Measurements from ENCODE around the gene ZNF385D.

ZNF385D gene

GRCh38 chr3:21551019-21551418 is 200.0 kb downstream of the ZNF385D start:
- peak; percentile 9 for DNase-seq (ENCODE audit: low read depth)
- H3K4me3 ChIP-seq (ENCODE audit: low read depth, low read length) = no peak overlapping the region
- TF ChIP-seq, protein P1, sequence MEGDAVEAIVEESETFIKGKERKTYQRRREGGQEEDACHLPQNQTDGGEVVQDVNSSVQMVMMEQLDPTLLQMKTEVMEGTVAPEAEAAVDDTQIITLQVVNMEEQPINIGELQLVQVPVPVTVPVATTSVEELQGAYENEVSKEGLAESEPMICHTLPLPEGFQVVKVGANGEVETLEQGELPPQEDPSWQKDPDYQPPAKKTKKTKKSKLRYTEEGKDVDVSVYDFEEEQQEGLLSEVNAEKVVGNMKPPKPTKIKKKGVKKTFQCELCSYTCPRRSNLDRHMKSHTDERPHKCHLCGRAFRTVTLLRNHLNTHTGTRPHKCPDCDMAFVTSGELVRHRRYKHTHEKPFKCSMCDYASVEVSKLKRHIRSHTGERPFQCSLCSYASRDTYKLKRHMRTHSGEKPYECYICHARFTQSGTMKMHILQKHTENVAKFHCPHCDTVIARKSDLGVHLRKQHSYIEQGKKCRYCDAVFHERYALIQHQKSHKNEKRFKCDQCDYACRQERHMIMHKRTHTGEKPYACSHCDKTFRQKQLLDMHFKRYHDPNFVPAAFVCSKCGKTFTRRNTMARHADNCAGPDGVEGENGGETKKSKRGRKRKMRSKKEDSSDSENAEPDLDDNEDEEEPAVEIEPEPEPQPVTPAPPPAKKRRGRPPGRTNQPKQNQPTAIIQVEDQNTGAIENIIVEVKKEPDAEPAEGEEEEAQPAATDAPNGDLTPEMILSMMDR (conservative IDR thresholded peaks at IDR 0.05; ENCODE audit: low read depth, low read length) = no peak

DNA sequence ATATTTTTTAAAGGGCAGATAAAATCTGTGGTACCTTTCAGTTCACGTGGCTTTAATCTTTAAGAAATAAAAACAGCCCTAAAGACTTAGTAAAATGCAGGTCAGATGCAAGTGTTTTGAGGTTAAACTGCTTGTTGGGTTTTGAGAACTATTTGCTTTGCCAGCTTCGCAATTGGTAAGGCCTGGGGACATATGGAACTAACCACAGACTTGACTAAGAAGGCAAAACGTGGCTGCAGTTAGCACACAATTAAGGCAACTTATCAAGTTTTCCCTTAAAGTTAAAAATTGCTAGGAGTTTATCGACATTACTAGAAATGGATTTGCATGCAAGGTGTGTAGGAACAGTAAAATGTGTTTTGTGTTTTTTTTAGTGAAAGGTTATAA is 206.9 kb downstream of the ZNF385D start:
- DNase-seq (ENCODE audit: low read depth) = no peak
- H3K4me3 ChIP-seq (ENCODE audit: low read depth, low read length) = no peak overlapping the region
- TF ChIP-seq, protein P1 (conservative IDR thresholded peaks at IDR 0.05; ENCODE audit: low read depth, low read length) = no peak

DNA sequence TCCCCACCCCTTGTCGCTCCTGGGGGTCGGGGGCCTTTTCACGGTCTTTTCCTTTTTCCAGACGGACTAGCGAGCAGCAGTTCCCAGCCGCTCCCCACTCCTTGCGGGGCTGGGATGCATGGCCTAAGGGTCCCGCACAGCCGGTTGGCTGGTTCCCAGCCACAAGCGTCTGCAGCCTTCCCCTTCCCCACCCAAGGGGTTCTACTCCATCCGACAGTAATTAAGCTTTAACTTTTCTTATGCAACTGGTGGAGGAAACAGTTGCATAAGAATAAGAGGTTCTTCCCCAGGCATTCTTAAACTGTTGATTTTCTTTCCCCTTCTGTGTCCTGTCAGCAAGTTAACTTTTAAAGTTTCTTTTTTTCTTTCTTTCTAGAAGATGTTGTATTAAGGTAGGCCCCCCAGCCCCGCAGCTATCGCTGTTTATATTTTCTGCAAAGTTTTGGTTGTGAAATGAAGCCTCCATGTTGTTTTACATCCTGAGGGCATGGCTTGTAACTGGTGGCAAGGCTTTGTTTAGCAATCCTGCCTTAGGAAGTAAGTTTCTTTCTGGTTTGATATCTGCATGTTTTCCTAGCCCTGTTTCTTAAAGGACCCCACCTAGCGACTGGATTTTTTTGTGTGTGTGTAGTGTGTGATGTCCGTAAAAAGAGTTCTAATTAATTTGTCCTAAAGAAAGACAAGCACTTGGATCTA is 207.5 kb downstream of the ZNF385D start:
- TF ChIP-seq, protein P1 (conservative IDR thresholded peaks at IDR 0.05; ENCODE audit: low read depth, low read length) = no peak
- H3K4me3 ChIP-seq (ENCODE audit: low read depth, low read length) = no peak overlapping the region
- no peak for DNase-seq (ENCODE audit: low read depth)

DNA sequence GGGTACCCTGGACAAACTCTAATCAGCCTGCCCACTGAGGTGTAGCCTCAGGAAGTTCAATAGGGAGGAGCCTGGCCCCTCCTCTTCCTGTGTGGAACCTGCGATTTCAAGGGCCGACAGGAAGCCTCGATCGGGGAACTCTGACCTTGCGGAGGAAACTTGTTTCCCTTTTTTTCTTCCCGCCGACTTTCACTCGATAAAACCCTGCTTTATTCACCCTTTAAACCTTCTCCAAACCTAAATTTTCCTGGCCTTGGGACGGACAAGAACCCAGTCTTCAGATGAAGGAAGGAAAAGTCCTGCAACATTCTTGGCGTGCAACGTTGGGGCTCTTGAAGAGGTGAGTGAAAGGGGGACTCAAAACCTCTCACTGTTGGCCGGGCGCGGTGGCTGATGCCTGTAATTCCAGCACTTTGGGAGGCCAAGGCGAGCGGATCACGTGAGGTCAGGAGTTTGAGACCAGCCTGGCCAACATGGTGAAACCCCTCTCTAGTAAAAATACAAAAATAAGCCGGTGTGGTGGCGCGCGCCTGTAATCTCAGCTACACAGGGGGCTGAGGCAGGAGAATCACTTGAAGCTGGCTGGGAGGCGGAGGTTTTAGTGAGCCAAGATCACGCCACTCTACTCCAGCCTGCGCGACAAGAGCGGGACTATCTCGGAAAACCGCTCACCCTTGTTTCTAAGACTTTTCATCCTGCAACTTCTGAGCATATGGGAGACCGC is 208.2 kb downstream of the ZNF385D start:
- no peak for DNase-seq (ENCODE audit: low read depth)
- TF ChIP-seq, protein P1 (conservative IDR thresholded peaks at IDR 0.05; ENCODE audit: low read depth, low read length) = no peak
- H3K4me3 ChIP-seq (ENCODE audit: low read depth, low read length) = no peak overlapping the region

GRCh38 chr3:21540265-21540664 is 210.7 kb downstream of the ZNF385D start:
- TF ChIP-seq, protein P1 (conservative IDR thresholded peaks at IDR 0.05; ENCODE audit: low read depth, low read length) = no peak
- H3K4me3 ChIP-seq (ENCODE audit: low read depth, low read length) = no peak overlapping the region
- no peak for DNase-seq (ENCODE audit: low read depth)

DNA sequence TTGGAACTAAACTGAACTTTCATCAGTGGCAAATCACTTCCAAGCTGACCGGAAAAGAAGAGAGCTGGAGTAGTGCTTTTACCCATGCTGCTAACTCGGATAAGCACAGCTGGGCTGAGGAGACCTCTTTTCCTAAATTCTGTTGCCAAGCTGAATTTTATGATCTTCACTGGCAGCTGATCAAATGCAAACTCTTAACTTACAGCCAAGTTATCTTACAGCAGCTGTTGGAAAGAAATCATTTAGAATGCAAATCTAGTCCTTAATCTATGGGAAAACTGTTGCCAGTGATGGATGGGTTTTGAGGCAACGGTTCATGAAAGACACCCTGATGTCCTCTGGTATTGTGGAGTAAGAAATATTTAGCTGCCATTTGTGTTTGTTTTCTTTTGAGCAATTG is 216.5 kb downstream of the ZNF385D start:
- no peak overlapping the region for H3K4me3 ChIP-seq (ENCODE audit: low read depth, low read length)
- TF ChIP-seq, protein P1 (conservative IDR thresholded peaks at IDR 0.05; ENCODE audit: low read depth, low read length) = no peak
- DNase-seq (ENCODE audit: low read depth) = no peak

- no peak for DNase-seq (ENCODE audit: low read depth)
- H3K4me3 ChIP-seq (ENCODE audit: low read depth, low read length) = no peak overlapping the region
- TF ChIP-seq, protein P1 (conservative IDR thresholded peaks at IDR 0.05; ENCODE audit: low read depth, low read length) = no peak
These were observed 218.0 kb downstream of the ZNF385D start for GRCh38 chr3:21533002-21533401.
